ENCODE data around the gene BEAN1.
"Not testable (repeated sequence)": the region's sequence is repeated elsewhere in the genome, so short reads cannot be mapped to it uniquely, and the experiment has no call there.

The BEAN1 gene

GRCh38 chr16:66507731-66508239 is 80.7 kb downstream of the BEAN1 start:
- no peak for DNase-seq (ENCODE audit: low read depth in 2 of 2)

DNA sequence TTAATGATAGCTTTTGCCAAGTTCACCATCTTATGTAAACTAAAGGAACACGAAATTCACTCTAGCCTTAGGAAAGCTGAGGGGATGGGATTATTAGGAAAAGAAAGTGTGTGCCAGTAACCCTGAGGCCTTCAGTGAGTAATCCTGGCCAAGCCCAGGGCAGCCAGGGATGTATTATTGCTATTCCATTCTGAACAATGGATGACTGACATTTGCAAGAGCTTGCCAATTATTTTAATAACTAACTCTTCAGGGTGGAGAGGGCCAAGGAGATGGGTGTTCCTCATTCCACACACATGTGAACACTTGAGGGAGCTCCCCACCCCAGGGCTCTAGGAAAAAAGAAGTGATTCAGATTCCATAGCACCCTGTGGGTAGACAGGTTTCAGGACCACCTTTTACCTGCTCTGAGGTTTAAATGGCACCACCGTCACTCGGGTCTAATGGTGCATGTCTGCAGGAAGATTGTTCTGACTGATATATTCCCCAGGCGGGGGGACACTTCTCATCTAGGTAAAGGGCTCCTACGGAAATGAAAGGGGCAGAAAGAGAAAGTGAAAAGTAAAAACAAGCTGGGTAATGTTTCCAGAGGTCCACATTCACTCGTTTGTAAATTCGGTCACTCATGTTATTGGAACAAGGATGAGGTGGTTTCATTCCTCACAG is 81.3 kb downstream of the BEAN1 start:
- no peak for DNase-seq (ENCODE audit: low read depth in 2 of 2)

DNA sequence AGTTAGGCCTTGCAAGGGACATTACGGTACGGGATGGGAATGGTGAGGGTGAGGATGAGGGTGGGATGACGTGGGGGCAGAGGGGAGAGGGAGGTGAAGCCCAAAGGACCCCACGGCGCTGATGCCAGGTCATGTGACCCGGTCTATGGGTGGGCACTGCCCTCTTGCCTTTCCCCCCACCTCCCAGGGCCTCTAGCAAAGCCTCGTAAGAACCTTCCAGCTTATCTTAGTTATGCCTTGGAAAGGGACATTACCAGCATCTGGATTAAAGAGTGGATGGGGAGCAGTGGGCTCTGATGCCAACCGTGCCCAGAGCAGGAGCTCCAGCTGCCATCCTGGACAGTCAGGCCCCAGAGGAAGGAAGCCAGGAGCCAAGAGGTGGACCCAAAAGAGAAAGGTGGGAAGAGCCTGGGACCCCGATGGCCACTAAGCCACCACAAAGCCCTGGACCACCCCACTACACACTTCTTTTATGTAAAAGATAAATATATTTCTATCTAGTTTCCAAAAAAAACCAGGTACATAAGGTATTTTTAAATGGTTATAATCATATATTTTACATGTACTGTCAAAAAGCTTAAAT is 81.9 kb downstream of the BEAN1 start:
- no peak for DNase-seq (ENCODE audit: low read depth in 2 of 2)

DNA sequence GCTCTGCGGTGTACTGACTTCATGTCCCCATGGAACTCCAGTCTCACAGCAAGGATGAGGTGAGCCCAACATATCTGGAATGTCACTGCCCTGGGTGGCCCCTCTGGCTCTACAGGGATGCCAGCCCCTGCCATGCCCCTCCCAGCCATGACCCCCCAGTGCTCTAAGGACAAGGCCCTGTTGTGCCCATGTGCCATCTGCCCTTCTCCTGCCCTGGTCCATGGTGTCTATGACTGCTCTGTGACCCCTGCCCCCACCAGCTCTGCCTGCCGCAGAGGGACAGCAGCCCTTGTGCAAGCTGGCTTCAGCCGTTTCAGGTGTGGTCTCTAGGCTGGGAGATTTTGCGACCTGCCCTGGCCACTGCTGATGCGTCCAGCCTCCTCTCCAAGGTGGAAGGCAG is 82.5 kb downstream of the BEAN1 start:
- DNase-seq (ENCODE audit: low read depth in 2 of 2) = no peak

- DNase-seq (ENCODE audit: low read depth in 2 of 2) = no peak
Observed at GRCh38 chr16:66510298-66510697, 83.2 kb downstream of the BEAN1 start.

- no peak for DNase-seq (ENCODE audit: low read depth in 2 of 2)
Observed at GRCh38 chr16:66510711-66511601, 83.9 kb downstream of the BEAN1 start.

DNA sequence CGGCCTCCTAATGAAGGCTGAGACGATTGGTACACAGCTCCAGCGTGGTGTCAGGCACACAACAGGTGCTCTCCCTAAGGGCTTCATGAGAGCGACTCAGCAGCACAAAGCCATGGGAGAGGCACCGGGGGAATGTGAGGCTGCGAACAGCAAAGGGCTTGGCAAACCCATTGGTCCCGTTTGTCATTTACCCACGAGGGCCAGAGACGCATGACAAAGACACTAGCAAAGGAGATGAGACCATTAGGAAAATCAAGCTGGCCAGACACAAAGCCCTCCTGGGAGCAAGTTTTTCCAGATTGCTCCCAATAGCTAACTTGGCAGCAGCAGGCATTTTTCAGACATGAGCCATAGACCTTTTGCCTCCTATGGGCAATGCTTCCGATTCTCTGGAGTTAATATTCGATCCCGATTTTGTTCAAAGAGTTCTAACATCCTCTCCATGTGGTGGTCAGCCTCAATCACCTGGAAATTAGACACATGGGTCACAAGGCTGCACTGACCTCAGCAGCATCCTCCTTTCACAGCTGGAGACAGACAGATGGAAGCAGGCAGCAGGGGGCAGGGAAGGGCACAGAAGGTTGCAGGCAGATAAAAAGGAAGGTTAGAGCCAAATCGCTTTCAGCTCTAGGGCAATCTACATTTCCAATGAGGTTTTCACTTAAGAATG is 84.6 kb downstream of the BEAN1 start:
- DNase-seq (ENCODE audit: low read depth in 2 of 2) = peak in 1 of 2 experiments; percentile 36

DNA sequence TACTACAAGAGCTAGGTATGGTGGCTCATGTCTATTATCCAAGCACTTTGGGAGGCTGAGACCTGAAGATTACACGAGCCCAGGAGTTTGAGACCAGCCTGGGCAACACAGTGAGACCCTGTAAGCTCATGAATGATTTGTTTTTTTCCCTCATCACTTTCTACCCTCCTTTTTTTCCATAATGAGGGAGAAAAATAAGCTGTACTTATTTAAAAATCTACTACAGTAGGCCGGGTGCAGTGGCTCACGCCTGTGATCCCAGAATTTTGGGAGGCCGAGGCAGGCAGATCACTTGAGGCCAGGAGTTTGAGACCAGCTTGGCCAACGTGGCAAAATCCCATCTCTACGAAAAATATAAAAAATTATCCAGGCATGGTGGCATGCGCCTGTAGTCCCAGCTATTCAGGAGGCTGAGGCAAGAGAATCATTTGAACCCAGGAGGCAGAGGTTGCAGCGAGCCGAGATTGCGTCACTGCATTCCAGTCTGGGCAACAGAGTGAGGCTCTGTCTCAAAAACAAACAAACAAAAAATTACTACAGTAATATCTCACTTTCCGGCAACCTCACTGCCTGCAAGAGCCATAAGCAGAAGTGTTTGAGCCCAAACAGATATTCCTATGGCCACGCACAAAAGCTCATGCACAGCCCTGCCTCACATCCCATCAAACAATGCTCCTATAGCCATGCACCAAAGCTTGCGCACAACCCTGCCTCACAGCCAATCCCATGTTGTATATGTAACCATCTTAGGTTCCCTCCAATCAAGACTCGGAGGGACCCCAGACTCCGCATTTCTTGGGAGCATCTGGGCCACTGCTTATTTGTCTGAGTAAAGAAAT is 85.4 kb downstream of the BEAN1 start:
- no peak for DNase-seq (ENCODE audit: low read depth in 2 of 2)

GRCh38 chr16:66513111-66513723 is 86.1 kb downstream of the BEAN1 start:
- DNase-seq (ENCODE audit: low read depth in 2 of 2) = no peak

GRCh38 chr16:66514391-66514790 is 87.3 kb downstream of the BEAN1 start:
- not testable (repeated sequence) for DNase-seq (ENCODE audit: low read depth in 2 of 2)

GRCh38 chr16:66514980-66515595 is 88.0 kb downstream of the BEAN1 start:
- not testable (repeated sequence) for DNase-seq (ENCODE audit: low read depth in 2 of 2)

- DNase-seq (ENCODE audit: low read depth in 2 of 2) = no peak
Observed at GRCh38 chr16:66515596-66516508, 88.8 kb downstream of the BEAN1 start.

DNA sequence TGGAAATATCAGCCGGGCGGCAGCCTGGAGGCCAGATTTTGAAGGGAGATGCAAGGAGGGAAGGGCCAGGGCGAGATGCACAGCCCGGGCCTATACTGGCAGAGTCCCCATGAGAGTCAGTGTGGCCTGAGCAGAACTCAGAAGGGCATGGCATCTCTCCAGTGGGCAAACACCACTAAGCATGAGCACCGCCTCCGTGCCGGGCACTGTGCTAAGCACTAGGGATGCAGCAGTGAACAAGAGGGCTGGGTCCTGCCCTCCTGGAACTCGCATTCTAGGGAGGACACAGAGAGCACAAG is 89.4 kb downstream of the BEAN1 start:
- no peak for DNase-seq (ENCODE audit: low read depth in 2 of 2)

GRCh38 chr16:66516808-66517585 is 89.9 kb downstream of the BEAN1 start:
- DNase-seq (ENCODE audit: low read depth in 2 of 2) = peak; percentile 81 to 82

GRCh38 chr16:66517586-66518263 is 90.6 kb downstream of the BEAN1 start:
- DNase-seq (ENCODE audit: low read depth in 2 of 2) = no peak

GRCh38 chr16:66519482-66520373 is 92.6 kb downstream of the BEAN1 start:
- no peak for DNase-seq (ENCODE audit: low read depth in 2 of 2)

Measured in fibroblast of skin of left quadriceps (primary cell).